H1 (cell line): ENCODE measurements around the gene SECISBP2.

Source experiments
- ATF2 ChIP-seq: IDR thresholded peaks from 2 replicates; pipeline ENCODE4 v1.6.1; 2012; ENCODE audit warnings: low read length, inconsistent platforms
- BCL11A ChIP-seq, 2 experiments: IDR thresholded peaks; one replicate each; pipeline ENCODE4 v1.6.1; 2011; ENCODE audit warnings: low read depth in 2 of 2, low read length in 2 of 2, mild to moderate bottlenecking in 2 of 2
- CBX8 ChIP-seq: fragments of 300-800, 300-1000 bp; sonication (generic); IDR thresholded peaks from 2 replicates; pipeline ENCODE4 v1.7.1; 2016; ENCODE audit warnings: low read depth, low read length, borderline replicate concordance
- CTCF ChIP-seq, 3 experiments: IDR thresholded peaks; 1 replicate in 2 of 3; 2 replicates in 1 of 3; pipeline versions ENCODE4 v1.5.1 to v1.6.1; 2011; ENCODE audit warnings: low read length in 3 of 3, mild to moderate bottlenecking in 3 of 3, inconsistent platforms in 2 of 3, low read depth in 1 of 3, moderate library complexity in 1 of 3; ENCODE audit not compliant: insufficient read depth in 1 of 3; ENCODE audit errors: control extremely low read depth in 1 of 3
- EZH2 ChIP-seq: fragments of 200-600 bp; sonication (generic); IDR thresholded peaks from 2 replicates; pipeline ENCODE4 v1.7.1; 2012; ENCODE audit warnings: low read depth, mild to moderate bottlenecking, moderate library complexity, low read length, inconsistent platforms; ENCODE audit not compliant: severe bottlenecking
- JUND ChIP-seq: IDR thresholded peaks from 2 replicates; pipeline ENCODE4 v1.6.1; 2011; ENCODE audit warnings: mild to moderate bottlenecking, improper control_type of control experiment, low read length
- MAX ChIP-seq: IDR thresholded peaks from 2 replicates; pipeline ENCODE4 v1.6.1; 2012; ENCODE audit warnings: inconsistent platforms
- PHF8 ChIP-seq: fragments of 200-600 bp; sonication (generic); conservative IDR thresholded peaks from 2 replicates; pipeline ENCODE4 v1.7.1; 2012; ENCODE audit warnings: low read depth, mild to moderate bottlenecking, inconsistent platforms, low read length, moderate library complexity
- POLR2A ChIP-seq, 2 experiments: IDR thresholded peaks; 1 replicate in 1 of 2; 2 replicates in 1 of 2; pipeline ENCODE4 v1.6.1; 2011; ENCODE audit warnings: low read depth in 2 of 2, low read length in 2 of 2, mild to moderate bottlenecking in 2 of 2; ENCODE audit errors: control extremely low read depth in 1 of 2
- POLR2AphosphoS5 ChIP-seq: IDR thresholded peaks from 2 replicates; pipeline ENCODE4 v1.6.1; 2011; ENCODE audit warnings: low read depth, low read length
- RAD21 ChIP-seq, 2 experiments: IDR thresholded peaks in 1 of 2; conservative IDR thresholded peaks in 1 of 2; 2 replicates each; pipeline ENCODE4 v1.6.1; 2011; ENCODE audit warnings: low read depth in 2 of 2, low read length in 2 of 2, improper control_type of control experiment in 1 of 2, inconsistent platforms in 1 of 2, mild to moderate bottlenecking in 1 of 2, moderate library complexity in 1 of 2
- RFX5 ChIP-seq: IDR thresholded peaks from 2 replicates; pipeline ENCODE4 v1.6.1; 2011; ENCODE audit warnings: low read depth, low read length, improper control_type of control experiment, borderline replicate concordance
- SP1 ChIP-seq: IDR thresholded peaks from 2 replicates; pipeline ENCODE4 v1.6.1; 2011; ENCODE audit warnings: low read depth, low read length
- YY1 ChIP-seq: IDR thresholded peaks from 2 replicates; pipeline ENCODE4 v1.6.1; 2011; ENCODE audit warnings: low read depth, mild to moderate bottlenecking, low read length

- TF ChIP-seq ATF2 (no peak), BCL11A (IDR thresholded peaks at IDR 0.05; ENCODE audit: low read depth in 2 of 2, low read length in 2 of 2) (no peak), JUND (no peak), CTCF (IDR thresholded peaks at IDR 0.05; ENCODE audit: control extremely low read depth in 1 of 3, insufficient read depth in 1 of 3, low read depth in 1 of 3, low read length in 3 of 3) (no peak), SP1 (no peak), RAD21 (IDR thresholded peaks at IDR 0.05 in 1 of 2, conservative IDR thresholded peaks at IDR 0.05 in 1 of 2; ENCODE audit: low read depth in 2 of 2, low read length in 2 of 2) (no peak), PHF8 (no peak), YY1 (no peak), MAX (no peak), EZH2 (no peak), POLR2AphosphoS5 (no peak), POLR2A (IDR thresholded peaks at IDR 0.05; ENCODE audit: control extremely low read depth in 1 of 2, low read depth in 2 of 2, low read length in 2 of 2) (no peak), RFX5 (no peak), CBX8 (no peak)
Observed at GRCh38 chr9:89381308-89381609, 63.0 kb downstream of the SECISBP2 start.
